SK-N-SH (cell line): ENCODE results near the gene OXER1.
A peak's percentile ranks its signal among the peaks of the same experiment; 100 is the strongest.

Experiments used
- NFIC ChIP-seq: IDR thresholded peaks from 2 replicates; pipeline ENCODE4 v1.4.0; 2012; ENCODE audit warnings: borderline replicate concordance
- RFX5 ChIP-seq: IDR thresholded peaks from 2 replicates; pipeline ENCODE4 v1.6.1; 2012; ENCODE audit warnings: mild to moderate bottlenecking, improper control_type of control experiment, low read length
- SMC3 ChIP-seq: IDR thresholded peaks from 2 replicates; pipeline ENCODE4 v1.6.1; 2012; ENCODE audit warnings: low read depth, low read length, improper control_type of control experiment
- TF ChIP-seq, protein P1 (sequence below): fragments of 150-350 bp; IDR thresholded peaks from 2 replicates; pipeline ENCODE4 v1.6.1; 2017; ENCODE audit warnings: antibody characterized with exemption, low read length, low read depth, borderline replicate concordance
- TF ChIP-seq, protein P2 (sequence below): fragments of 200-600 bp; sonication (generic); IDR thresholded peaks from 2 replicates; pipeline ENCODE4 v1.6.1; 2017; ENCODE audit warnings: antibody characterized with exemption, mild to moderate bottlenecking, moderate library complexity

DNA sequence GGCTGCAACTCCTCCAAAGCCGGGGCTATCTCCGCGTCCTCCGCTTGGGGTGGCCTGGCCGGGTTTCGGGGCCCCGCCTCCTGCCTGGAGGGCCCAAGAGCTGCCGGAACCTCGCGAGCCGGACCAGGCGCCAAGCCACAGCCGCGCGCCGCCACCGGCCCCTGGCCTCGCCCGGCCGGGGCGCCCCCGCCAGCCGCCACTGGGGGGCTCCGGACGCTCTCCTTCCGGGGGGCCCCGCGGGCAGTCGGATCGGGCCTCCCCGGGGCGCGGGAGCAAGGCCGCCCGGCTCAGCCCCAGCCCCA is 45.8 kb upstream of the OXER1 start:
- TF ChIP-seq, protein P1, sequence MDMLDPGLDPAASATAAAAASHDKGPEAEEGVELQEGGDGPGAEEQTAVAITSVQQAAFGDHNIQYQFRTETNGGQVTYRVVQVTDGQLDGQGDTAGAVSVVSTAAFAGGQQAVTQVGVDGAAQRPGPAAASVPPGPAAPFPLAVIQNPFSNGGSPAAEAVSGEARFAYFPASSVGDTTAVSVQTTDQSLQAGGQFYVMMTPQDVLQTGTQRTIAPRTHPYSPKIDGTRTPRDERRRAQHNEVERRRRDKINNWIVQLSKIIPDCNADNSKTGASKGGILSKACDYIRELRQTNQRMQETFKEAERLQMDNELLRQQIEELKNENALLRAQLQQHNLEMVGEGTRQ = no peak
- TF ChIP-seq SMC3 (no peak), NFIC (no peak), RFX5 (no peak)
- TF ChIP-seq, protein P2, sequence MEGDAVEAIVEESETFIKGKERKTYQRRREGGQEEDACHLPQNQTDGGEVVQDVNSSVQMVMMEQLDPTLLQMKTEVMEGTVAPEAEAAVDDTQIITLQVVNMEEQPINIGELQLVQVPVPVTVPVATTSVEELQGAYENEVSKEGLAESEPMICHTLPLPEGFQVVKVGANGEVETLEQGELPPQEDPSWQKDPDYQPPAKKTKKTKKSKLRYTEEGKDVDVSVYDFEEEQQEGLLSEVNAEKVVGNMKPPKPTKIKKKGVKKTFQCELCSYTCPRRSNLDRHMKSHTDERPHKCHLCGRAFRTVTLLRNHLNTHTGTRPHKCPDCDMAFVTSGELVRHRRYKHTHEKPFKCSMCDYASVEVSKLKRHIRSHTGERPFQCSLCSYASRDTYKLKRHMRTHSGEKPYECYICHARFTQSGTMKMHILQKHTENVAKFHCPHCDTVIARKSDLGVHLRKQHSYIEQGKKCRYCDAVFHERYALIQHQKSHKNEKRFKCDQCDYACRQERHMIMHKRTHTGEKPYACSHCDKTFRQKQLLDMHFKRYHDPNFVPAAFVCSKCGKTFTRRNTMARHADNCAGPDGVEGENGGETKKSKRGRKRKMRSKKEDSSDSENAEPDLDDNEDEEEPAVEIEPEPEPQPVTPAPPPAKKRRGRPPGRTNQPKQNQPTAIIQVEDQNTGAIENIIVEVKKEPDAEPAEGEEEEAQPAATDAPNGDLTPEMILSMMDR = peak; percentile 36; the same call in 1 of the 2 replicates
